GM12875 (cell line): ENCODE data around the gene ANKRD22.
A peak's percentile ranks its signal among the peaks of the same experiment; 100 is the strongest.

Experiments
- H3K4me3 ChIP-seq: one replicate; pipeline ENCODE4 v1.5.1; 2011; ENCODE audit warnings: low read depth, low read length, control low read depth
- CTCF ChIP-seq: IDR thresholded peaks from 2 replicates; pipeline ENCODE4 v1.5.1; 2011; ENCODE audit warnings: low read depth, mild to moderate bottlenecking, control low read depth, inconsistent platforms, low read length, moderate library complexity, borderline replicate concordance; ENCODE audit not compliant: insufficient read depth

Gene ANKRD22

GRCh38 chr10:88893611-88894010, 42.0 kb upstream of the ANKRD22 start:
- TF ChIP-seq CTCF = no peak
- no peak overlapping the region for H3K4me3 ChIP-seq

DNA sequence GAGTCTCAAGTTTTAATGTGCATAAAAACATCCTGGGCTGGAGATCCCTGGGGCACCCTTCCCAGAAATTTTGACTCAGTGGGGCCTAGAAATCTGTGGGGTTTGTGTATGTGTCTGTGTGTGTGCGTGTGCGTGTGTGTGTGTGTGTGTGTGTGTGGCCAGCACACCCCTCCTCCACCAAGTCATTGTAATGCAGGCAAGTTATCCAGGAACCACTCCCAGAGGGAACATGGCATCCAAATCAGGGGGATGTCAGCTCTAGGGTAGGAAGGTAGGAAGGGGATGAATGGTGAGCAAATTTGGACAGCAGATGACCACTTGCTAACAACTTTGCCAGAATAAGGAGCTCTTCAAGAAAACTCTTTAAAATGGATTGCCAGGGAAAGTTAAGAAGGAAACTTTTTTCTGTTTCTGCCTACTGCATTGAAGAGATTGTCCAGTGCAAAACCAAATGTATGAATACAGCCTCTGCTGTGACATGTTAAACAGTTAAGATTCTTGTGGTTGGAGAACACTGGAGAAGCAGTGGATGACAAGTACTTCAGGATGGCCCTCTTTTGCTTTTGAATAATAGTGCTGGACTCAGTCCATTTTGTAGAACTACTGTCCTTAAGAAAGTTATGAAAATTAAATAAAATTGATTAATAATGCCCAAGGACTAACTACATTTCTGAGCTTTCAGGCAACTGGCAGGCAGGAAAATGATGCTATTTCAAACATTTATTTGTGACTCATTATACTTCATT, 40.8 kb upstream of the ANKRD22 start:
- TF ChIP-seq CTCF = no peak

GRCh38 chr10:88890681-88891381, 39.2 kb upstream of the ANKRD22 start:
- H3K4me3 ChIP-seq = no peak overlapping the region
- no peak for TF ChIP-seq CTCF

More for the DNA sequence above, 40.8 kb upstream of the ANKRD22 start:
- no peak overlapping the region for H3K4me3 ChIP-seq

- H3K4me3 ChIP-seq = no peak overlapping the region
- TF ChIP-seq CTCF = no peak
Measured at GRCh38 chr10:88889559-88890337, 38.1 kb upstream of the ANKRD22 start.

GRCh38 chr10:88888810-88889445, 37.3 kb upstream of the ANKRD22 start:
- TF ChIP-seq CTCF = no peak
- H3K4me3 ChIP-seq = peak overlapping the region; percentile 39

DNA sequence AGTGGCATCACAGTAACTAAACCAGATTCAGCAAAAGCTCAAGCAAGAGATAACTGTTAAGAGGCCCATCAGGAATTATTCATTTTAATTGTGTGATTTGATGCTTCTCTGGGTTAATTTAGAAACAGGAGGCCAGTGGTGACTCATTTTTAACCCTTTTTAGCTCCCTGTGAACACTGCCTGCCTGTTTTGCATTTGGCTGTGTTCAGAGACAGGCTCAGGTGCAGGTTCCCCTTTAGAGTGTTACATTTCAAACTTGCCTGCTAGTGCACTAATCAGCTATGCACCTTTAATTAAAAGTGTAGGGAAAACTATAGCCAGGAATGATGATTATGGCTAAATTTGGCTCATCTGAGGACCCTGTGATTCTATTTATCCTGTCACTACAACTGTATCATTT, 34.9 kb upstream of the ANKRD22 start:
- no peak for TF ChIP-seq CTCF

More for the DNA sequence above, 34.9 kb upstream of the ANKRD22 start:
- H3K4me3 ChIP-seq = peak overlapping the region; percentile 36
